ENCODE data around the gene MIR17HG.

MIR17HG gene

GRCh38 chr13:91360246-91360751 is 12.8 kb downstream of the MIR17HG start:
- DNase-seq (ENCODE audit: insufficient read length, low spot score), result no peak
- TF ChIP-seq POLR2A (IDR thresholded peaks at IDR 0.05; ENCODE audit: low read depth, low read length) (no peak), TAF1 (IDR thresholded peaks at IDR 0.05; ENCODE audit: low read depth, low read length) (no peak), SPI1 (IDR thresholded peaks at IDR 0.05; ENCODE audit: low read depth, low read length) (no peak), PAX5 (IDR thresholded peaks at IDR 0.05; ENCODE audit: insufficient read depth, low read length, severe bottlenecking) (no peak), POU2F2 (IDR thresholded peaks at IDR 0.05; ENCODE audit: low read depth, low read length) (no peak), POLR2AphosphoS5 (IDR thresholded peaks at IDR 0.05; ENCODE audit: low read depth, low read length) (no peak)
- FAIRE-seq, result no peak

DNA sequence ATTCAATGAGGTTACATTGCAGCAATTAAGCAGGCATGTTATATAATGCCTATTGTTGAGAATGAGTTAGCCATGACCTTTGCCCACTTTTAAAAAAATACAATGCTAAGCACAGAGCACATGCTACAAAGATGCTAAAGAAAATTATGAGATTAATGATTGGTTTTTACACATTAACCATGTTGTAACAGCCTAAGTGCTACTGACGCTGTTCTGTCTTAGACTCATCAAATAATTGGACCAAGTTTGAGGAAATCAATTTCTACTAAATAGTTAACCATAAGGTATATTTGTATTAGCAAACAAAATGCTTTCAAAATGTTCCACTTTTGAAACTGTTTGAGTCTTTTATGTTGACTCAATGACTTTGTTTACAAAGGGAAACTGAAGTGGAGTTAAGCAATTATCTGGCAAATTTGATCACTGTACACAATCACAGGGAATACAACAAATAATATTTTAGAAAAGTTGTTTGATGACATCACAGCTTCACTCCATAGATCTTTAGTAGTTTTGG is 14.3 kb downstream of the MIR17HG start:
- DNase-seq (ENCODE audit: insufficient read length, low spot score) (no peak), FAIRE-seq (peak; percentile 9)
- TF ChIP-seq TAF1 (IDR thresholded peaks at IDR 0.05; ENCODE audit: low read depth, low read length) (no peak), SPI1 (IDR thresholded peaks at IDR 0.05; ENCODE audit: low read depth, low read length) (no peak)

DNA sequence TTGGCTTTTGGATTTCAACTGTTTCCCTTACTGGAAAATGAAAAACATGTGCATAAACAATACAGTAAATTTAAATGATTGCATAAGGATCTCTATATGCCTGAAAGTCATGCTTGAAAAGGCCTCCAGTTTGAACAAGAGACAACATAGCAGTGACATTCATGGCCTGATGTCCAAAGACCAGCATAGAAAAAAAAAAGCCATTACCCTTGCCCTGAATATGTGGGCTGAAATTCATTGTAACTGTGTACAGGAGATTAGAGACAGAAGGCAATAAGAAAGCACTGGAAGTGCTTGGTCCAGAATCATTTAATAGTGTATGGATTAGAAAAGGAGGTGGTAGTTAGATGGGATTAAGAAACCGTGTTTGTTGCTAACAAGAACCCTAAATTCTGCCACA is 15.4 kb downstream of the MIR17HG start:
- TF ChIP-seq POU2F2 (IDR thresholded peaks at IDR 0.05; ENCODE audit: low read depth, low read length), result no peak
- no peak for TF ChIP-seq SPI1 (IDR thresholded peaks at IDR 0.05; ENCODE audit: low read depth, low read length)
- TF ChIP-seq POLR2AphosphoS5 (IDR thresholded peaks at IDR 0.05; ENCODE audit: low read depth, low read length), result no peak
- TF ChIP-seq POLR2A (IDR thresholded peaks at IDR 0.05; ENCODE audit: low read depth, low read length), result no peak
- TF ChIP-seq TAF1 (IDR thresholded peaks at IDR 0.05; ENCODE audit: low read depth, low read length), result no peak
- TF ChIP-seq PAX5 (IDR thresholded peaks at IDR 0.05; ENCODE audit: insufficient read depth, low read length, severe bottlenecking), result no peak
- FAIRE-seq, result no peak
- DNase-seq (ENCODE audit: insufficient read length, low spot score), result no peak

GRCh38 chr13:91368101-91368500 is 20.6 kb downstream of the MIR17HG start:
- FAIRE-seq, result no peak
- no peak for TF ChIP-seq POU2F2 (IDR thresholded peaks at IDR 0.05; ENCODE audit: low read depth, low read length)
- TF ChIP-seq SPI1 (IDR thresholded peaks at IDR 0.05; ENCODE audit: low read depth, low read length), result peak; percentile 34; the same call in 1 of the 2 replicates
- DNase-seq (ENCODE audit: insufficient read length, low spot score), result no peak

DNA sequence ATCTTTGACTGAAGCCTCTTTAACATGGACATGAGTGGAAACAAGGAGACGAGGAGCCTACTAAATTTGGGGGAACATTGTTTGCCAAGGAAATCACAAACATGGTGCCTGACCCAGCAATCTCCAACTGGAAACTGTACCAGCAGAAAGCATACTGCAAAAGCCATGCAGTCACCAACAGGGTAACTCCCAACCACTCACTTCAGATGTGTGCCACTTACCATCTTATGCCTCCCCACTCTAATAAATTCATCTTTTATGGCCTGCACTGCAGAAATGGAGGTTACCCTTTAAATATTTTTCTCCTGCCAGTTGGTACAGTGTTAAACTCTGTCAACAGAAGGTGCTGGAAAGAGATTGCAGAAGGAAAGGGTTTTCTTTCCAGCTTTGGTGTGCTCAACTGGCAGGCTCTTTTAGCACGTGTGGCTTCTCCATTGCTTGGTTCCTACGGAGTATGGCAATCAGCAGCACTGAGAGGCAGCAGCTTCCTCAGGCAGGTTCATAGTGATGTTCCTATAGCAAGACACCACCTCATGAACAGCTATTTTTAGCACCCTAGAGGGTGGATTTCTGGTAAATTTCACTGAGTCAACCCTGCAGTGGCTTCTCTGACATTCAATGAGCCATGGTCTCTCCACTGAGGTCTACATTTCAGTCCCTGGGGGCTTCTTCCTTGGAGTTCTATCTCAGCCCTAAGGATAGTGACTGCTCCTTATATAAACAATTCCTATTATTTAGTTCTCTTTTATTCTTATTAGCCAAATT is 21.4 kb downstream of the MIR17HG start:
- DNase-seq (ENCODE audit: insufficient read length, low spot score) (no peak), FAIRE-seq (no peak)
- TF ChIP-seq POU2F2 (IDR thresholded peaks at IDR 0.05; ENCODE audit: low read depth, low read length) (no peak), SPI1 (IDR thresholded peaks at IDR 0.05; ENCODE audit: low read depth, low read length) (no peak), TAF1 (IDR thresholded peaks at IDR 0.05; ENCODE audit: low read depth, low read length) (no peak), POLR2A (IDR thresholded peaks at IDR 0.05; ENCODE audit: low read depth, low read length) (no peak), POLR2AphosphoS5 (IDR thresholded peaks at IDR 0.05; ENCODE audit: low read depth, low read length) (no peak), PAX5 (IDR thresholded peaks at IDR 0.05; ENCODE audit: insufficient read depth, low read length, severe bottlenecking) (no peak)

DNA sequence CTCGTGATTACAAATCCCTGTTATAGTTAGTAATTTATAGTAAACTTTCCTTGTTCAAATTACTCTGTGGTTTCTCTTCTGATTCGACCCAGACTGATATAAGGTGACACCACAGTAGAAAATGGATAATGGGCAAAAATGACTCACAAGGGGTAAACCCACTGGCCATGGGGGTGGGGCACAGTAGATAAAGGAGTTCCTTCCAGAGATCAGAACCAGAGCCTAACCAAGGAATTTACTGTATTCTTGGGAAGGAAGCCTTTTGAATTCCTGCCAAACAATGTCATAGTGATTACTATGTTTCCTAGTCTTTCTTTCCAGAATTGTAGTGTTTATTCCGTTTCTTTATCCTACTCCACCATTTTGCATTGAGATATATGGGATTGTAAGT is 21.9 kb downstream of the MIR17HG start:
- no peak for DNase-seq (ENCODE audit: insufficient read length, low spot score)
- no peak for FAIRE-seq
- no peak for TF ChIP-seq SPI1 (IDR thresholded peaks at IDR 0.05; ENCODE audit: low read depth, low read length)
- no peak for TF ChIP-seq TAF1 (IDR thresholded peaks at IDR 0.05; ENCODE audit: low read depth, low read length)
- no peak for TF ChIP-seq PAX5 (IDR thresholded peaks at IDR 0.05; ENCODE audit: insufficient read depth, low read length, severe bottlenecking)
- TF ChIP-seq POU2F2 (IDR thresholded peaks at IDR 0.05; ENCODE audit: low read depth, low read length), result no peak
- TF ChIP-seq POLR2AphosphoS5 (IDR thresholded peaks at IDR 0.05; ENCODE audit: low read depth, low read length), result no peak
- TF ChIP-seq POLR2A (IDR thresholded peaks at IDR 0.05; ENCODE audit: low read depth, low read length), result no peak

- FAIRE-seq, result no peak
- DNase-seq (ENCODE audit: insufficient read length, low spot score), result no peak
- TF ChIP-seq POU2F2 (IDR thresholded peaks at IDR 0.05; ENCODE audit: low read depth, low read length), result no peak
- no peak for TF ChIP-seq SPI1 (IDR thresholded peaks at IDR 0.05; ENCODE audit: low read depth, low read length)
- TF ChIP-seq PAX5 (IDR thresholded peaks at IDR 0.05; ENCODE audit: insufficient read depth, low read length, severe bottlenecking), result no peak
- TF ChIP-seq POLR2A (IDR thresholded peaks at IDR 0.05; ENCODE audit: low read depth, low read length), result no peak
- no peak for TF ChIP-seq POLR2AphosphoS5 (IDR thresholded peaks at IDR 0.05; ENCODE audit: low read depth, low read length)
- TF ChIP-seq TAF1 (IDR thresholded peaks at IDR 0.05; ENCODE audit: low read depth, low read length), result no peak
These were observed 23.0 kb downstream of the MIR17HG start for GRCh38 chr13:91370501-91370900.

DNA sequence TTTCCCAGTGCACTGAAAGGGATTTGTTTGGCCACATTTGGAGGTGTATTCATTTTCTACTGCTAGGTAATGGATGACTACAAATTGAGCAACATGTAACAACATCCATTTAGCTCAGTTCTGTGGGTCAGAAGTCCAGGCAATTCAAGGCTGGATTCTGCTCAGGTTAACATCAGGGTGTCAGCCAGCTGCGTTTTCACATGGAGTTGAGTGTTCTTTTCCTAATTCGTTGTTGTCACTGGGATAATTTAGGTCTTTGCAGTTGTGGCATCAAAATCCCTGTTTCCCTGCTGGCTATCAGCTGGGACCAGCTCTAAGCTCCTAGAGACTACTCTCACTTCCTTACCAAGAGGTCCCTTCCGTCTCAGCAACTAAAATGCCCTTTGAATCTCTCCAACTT is 25.4 kb downstream of the MIR17HG start:
- TF ChIP-seq TAF1 (IDR thresholded peaks at IDR 0.05; ENCODE audit: low read depth, low read length) (no peak), POLR2AphosphoS5 (IDR thresholded peaks at IDR 0.05; ENCODE audit: low read depth, low read length) (no peak), SPI1 (IDR thresholded peaks at IDR 0.05; ENCODE audit: low read depth, low read length) (peak; percentile 36; the same call in 1 of the 2 replicates), POU2F2 (IDR thresholded peaks at IDR 0.05; ENCODE audit: low read depth, low read length) (no peak), PAX5 (IDR thresholded peaks at IDR 0.05; ENCODE audit: insufficient read depth, low read length, severe bottlenecking) (no peak), POLR2A (IDR thresholded peaks at IDR 0.05; ENCODE audit: low read depth, low read length) (no peak)
- DNase-seq (ENCODE audit: insufficient read length, low spot score) (no peak), FAIRE-seq (no peak)

DNA sequence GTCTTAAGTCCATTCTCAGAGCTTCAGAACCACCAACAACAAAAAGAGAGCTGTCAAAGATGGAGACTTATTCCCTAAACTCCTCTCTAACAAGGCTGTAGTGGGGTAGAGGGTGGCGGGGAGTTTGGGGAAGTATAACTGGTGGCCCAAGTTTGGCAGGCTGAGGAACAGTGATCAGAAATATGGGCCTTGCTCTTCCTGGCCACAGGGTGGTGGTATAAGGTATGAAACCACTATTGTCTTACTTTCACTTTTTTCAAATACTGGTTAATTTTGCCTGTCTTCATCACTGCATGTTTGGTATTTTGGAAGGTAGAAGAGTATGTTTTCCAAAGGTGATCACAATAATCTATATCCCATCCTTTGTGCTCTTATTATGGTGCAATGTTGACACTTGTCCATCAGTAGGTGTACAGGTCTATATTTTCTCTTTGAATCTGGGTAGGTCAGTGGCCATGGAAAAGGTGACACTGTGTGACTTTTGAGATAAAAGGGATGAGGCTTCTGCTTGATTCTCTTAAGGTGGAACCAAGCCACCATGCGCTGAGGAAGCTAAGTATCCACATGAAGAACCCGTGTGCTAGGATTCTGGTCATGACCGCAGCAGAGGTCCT is 27.7 kb downstream of the MIR17HG start:
- FAIRE-seq (peak; percentile 94), DNase-seq (ENCODE audit: insufficient read length, low spot score) (no peak)
- TF ChIP-seq POLR2A (IDR thresholded peaks at IDR 0.05; ENCODE audit: low read depth, low read length), result no peak

DNA sequence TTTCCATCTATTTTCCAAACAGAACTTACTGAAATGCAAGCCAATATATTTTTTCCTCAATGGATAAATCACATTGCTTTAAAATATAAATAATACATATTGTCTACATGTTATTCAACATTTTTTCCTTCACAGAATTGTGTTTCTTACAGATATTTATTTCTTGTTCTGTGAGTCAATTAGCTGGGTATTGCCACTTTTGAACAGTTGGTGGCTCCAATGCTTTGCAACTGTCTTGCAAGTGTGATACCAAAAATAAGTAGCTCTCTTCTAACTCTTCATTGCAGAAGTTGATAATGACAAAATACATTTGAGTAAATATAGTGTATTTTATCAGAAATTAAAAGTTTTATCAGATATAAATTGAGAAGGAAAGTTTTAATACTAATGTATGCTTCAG is 33.9 kb downstream of the MIR17HG start:
- FAIRE-seq, result no peak
- DNase-seq (ENCODE audit: insufficient read length, low spot score), result no peak
- TF ChIP-seq TAF1 (IDR thresholded peaks at IDR 0.05; ENCODE audit: low read depth, low read length) (no peak), POU2F2 (IDR thresholded peaks at IDR 0.05; ENCODE audit: low read depth, low read length) (no peak), PAX5 (IDR thresholded peaks at IDR 0.05; ENCODE audit: insufficient read depth, low read length, severe bottlenecking) (no peak), POLR2AphosphoS5 (IDR thresholded peaks at IDR 0.05; ENCODE audit: low read depth, low read length) (no peak), POLR2A (IDR thresholded peaks at IDR 0.05; ENCODE audit: low read depth, low read length) (no peak), SPI1 (IDR thresholded peaks at IDR 0.05; ENCODE audit: low read depth, low read length) (no peak)
